ENCODE data around the gene GPATCH2.
"Not testable (repeated sequence)": the region's sequence is repeated elsewhere in the genome, so short reads cannot be mapped to it uniquely, and the experiment has no call there.

The GPATCH2 gene

DNA sequence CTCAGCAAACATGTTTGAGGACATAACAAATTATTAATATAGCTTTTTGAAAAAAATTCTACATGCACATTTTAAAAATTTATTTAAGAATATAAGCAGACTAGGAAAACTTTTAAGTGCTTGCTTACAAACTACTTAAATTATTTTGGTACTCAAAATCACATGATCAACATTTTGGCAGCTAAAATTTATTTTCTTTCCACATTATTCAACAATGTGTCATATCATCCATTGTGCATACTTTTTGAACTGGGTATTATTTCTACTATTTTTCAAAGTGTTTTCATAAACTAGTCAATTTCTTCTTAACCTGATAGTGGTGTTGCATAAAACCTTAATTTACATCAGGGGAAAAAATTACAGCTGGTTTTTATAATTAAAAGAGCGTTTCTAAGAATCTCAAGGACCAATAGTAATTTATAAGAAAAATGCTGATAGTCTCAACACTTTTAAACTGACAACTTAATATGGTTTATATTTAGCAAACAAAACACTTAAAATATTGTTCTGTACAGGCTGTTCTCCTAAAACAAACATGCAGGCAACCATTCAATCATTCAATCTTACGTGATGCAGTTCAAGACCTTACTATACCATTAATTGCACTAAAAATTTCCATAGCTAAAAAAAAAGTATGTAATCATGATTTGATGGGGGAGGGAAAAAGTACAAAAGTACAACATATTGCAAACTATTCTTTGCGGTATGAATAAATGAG, 105.0 kb downstream of the GPATCH2 start:
- DNase-seq (ENCODE audit: low read depth): no peak

GRCh38 chr1:217524787-217525520, 105.9 kb downstream of the GPATCH2 start:
- DNase-seq (ENCODE audit: low read depth): no peak

- DNase-seq (ENCODE audit: low read depth): not testable (repeated sequence)
These were observed 107.0 kb downstream of the GPATCH2 start for GRCh38 chr1:217523921-217524320.

DNA sequence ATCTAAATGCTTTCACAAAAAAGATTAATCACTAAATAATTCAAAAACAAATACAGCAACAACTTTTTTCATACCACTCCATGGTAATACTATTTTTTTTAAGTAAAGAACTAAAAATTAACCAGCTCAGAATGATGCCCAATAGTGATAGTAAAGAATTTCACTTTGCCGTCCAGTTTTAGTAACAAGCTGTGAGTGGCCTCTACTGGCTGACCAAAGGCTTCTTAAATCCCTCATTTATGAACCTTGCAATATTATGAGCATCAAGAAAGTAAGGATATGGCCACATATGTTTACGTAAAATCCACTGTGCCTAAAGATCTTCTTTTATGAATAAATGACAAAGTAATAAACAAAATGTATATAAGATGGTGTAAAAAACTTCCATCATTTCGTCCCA, 108.6 kb downstream of the GPATCH2 start:
- DNase-seq (ENCODE audit: low read depth): no peak

GRCh38 chr1:217521317-217521716, 109.6 kb downstream of the GPATCH2 start:
- DNase-seq (ENCODE audit: low read depth): no peak

DNA sequence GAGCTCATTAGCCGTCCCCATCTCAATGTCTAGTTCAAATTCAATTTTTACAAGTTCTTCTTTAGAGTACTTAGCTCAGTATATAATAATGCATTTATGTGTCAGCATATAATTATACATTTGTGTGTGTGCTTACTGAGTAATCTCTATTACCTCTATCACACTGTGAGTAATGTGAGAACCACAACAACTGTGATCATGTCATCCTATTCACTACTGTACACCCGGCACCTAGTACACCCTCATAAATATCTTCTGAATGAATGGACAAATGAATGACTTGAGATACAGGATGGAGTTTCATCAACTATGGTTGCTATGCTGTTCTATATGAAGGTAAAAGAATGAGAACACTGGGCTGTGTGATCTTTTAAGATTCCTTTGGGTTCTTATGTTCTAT, 124.0 kb downstream of the GPATCH2 start:
- DNase-seq (ENCODE audit: low read depth): no peak

DNA sequence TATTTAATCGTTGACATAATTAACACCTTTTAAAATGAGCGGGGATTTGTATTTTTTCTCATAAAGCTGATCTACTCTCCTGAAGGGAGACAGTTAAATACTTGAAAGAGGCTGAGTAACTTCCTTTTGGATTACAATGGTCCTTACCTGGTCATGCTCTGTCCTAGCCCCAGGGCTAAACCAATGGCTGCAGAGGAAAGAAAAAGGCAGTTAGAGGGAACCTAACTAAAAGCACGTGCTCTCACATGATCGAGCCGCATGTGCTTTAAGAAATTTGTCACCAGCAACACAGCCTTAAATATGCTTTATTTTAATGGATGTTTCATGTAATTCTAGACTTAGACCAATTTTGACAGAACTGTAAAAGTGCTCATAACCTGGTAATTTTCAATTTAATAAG, 132.7 kb downstream of the GPATCH2 start:
- no peak for DNase-seq (ENCODE audit: low read depth)

DNA sequence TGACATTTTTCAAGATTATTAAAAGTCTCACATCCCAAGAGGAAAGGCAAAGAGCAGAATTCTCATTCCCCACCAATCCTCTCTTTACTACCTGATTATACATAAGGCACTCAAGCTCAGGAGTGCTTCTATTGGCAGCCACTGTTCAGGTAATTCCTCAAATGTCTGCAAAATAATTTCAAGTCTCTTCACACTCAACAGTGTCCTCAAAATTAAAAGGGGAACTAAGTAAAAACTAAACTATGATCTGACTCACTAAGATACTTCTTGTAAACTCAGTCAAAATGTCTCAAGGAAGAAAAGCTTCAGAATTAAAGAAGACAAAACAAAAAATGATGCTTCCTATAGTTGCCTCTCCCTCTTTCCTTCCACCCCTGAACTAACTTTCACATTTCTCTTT, 135.6 kb downstream of the GPATCH2 start:
- no peak for DNase-seq (ENCODE audit: low read depth)

DNA sequence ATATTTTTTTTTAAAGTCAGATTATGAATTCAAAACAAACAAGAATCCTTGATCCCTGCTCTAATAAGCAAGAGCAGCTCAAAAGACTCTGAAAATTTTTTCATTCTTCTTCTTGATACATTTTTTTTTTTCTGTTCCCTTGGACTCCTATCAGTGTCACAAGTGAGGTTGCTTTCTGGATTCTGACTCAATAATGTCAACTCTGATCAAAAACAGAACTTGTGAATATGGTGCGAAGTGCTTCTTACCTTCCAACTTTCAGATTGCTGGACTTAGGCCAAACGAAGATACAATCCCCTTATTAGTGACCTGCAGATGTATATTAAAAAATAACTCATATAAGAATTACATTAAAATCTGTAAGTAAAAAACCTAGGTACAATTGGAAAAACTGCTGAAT, 136.1 kb downstream of the GPATCH2 start:
- no peak for DNase-seq (ENCODE audit: low read depth)

- DNase-seq (ENCODE audit: low read depth): peak; percentile 30
These were observed 137.6 kb downstream of the GPATCH2 start for GRCh38 chr1:217493290-217493689.

- no peak for DNase-seq (ENCODE audit: low read depth)
These were observed 146.0 kb downstream of the GPATCH2 start for GRCh38 chr1:217484871-217485270.

DNA sequence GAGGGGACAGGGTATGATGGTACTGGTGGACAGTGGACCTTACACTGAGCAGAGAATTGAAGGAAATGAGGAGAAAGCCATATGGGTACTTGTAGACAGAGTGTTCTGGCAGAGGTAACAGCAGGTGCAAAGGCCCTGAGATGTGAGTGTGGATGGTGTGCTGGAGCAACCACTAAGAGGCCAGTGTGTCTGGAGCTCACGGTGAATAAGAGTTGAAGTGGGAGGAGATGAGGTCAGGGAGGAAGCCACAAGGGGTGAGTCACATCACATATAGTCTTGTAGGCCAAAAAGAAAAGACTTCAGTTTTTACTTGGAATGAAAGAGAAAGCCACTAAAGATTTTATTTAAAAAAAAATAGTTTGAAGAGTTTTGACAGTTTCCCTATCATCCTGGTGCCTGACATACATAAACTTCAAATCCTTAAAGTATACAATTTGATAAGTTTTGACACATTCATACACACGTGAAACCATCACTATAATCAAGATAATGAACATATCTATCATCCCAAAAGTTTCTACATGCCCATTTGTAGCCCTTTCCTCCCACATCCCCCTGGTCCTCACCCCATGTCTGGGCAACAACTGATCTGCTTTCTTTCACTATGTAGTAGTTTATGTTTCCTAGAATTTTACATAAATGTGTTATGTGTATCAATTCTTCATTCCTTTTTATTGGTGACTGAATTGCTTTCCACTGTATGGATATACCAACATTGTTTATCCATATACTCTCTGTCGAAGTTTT, 148.4 kb downstream of the GPATCH2 start:
- peak; percentile 90 for DNase-seq (ENCODE audit: low read depth)

GRCh38 chr1:217478450-217478849, 152.4 kb downstream of the GPATCH2 start:
- DNase-seq (ENCODE audit: low read depth): no peak

GRCh38 chr1:217472915-217473314, 158.0 kb downstream of the GPATCH2 start:
- DNase-seq (ENCODE audit: low read depth): no peak

DNA sequence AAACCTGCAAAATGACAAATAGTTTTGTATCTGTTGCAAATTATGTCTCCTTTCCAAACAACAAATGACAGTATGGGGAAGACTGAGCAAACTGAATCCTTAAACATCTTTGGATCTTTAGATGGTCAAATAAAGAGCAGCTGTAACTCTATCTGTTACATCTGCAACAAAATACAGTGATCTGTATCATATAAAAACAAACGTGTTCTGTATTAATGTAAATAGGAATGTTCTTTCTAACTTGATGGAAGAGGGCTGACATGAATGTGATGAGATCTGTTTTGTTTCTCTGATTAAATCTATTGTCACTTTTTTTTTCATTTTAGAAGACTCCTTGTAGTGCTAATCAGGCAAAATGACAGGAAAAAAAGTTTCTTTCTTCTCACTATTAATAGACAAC, 159.5 kb downstream of the GPATCH2 start:
- no peak for DNase-seq (ENCODE audit: low read depth)

DNA sequence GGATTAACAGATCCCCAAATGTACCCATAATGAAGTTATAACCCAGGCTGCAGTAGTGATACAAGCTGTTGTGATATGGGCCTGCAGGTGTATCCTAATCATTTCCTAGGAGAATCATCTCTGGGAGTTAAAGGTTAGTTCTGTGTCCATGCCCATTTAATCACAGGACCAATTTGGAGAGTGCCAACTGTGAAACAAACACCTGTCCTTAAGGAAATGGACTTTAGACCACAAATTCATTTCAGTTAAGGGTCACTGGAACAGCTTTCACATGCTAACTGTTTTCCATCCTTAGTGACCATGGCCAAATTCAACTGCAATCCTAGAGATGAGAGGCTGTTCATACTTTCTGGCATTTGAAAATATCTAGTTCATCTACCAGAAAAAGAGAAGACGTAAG, 160.9 kb downstream of the GPATCH2 start:
- no peak for DNase-seq (ENCODE audit: low read depth)

DNA sequence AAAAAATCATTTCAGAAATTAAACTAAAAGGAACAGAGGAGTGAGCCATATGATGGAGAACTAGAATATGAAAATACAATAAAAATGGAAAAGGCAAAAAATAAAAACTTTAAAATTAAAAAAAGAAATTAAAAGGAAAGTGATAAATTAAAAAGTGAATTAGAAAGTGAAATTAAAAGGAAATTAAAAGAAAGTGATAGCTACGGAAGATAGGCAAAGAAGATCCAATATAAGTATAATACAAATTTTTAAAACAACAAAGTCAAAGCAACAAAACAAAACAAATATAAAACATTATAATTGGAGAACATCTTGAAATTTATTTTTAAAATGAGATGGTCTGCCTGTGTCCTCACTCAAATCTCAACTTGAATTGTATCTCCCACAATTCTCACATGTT, 165.8 kb downstream of the GPATCH2 start:
- no peak for DNase-seq (ENCODE audit: low read depth)

- no peak for DNase-seq (ENCODE audit: low read depth)
These were observed 168.2 kb downstream of the GPATCH2 start for GRCh38 chr1:217462666-217463065.

DNA sequence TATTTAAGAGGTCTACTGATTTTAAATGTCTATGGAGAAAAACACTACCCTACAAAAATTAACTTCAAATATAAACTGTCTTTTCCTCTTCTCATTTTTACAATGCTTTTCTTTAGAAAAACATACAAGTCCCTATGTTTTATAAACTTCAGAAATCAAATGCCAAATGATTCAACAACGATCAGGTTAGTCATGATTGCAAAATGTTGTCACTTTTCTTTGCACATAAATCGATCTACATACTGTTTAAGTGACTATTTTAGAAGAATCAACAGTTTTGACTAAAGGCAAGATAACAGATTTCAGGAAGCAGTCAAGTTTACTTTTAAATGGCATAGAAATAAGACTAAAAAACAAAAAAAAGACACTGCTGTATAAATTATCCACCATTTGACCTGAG, 168.7 kb downstream of the GPATCH2 start:
- no peak for DNase-seq (ENCODE audit: low read depth)

DNA sequence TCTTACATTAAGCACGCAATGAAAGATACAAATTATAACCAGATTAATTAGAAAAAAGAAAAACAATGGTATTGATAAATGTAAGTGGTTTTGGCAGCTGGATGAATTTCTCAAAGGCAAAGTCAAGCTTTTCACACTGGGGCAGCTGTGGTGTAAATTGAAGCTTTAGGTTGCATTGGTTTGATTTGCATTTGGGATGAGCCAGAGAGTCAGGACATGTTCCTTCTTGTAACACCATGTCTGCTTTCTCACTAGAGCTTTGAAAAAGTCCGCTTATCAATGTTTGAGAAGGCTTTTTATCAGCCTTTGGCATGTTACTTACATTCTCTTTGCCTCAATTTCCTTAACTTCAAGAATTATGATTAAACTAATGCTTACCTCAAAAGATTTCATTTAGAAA, 173.9 kb downstream of the GPATCH2 start:
- DNase-seq (ENCODE audit: low read depth): no peak

DNA sequence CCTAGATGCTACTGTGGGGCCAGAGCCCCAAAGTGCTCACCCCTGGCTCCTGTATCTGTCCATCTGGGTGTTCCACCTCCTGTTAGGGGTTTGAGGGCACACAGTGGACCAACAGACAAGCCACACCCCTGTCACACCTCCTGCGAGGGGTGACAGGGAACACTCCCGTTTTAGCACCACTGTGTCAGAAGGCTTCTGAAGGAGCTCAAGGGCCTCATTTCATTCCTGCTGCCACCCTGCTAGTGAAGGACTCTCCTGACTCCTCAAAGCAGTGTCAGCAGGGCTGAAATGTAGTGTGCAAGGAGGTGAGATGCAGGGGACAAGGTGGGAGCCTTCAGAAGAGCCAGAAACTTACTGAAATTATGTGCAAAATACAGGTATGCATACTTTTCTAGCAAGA, 174.6 kb downstream of the GPATCH2 start:
- no peak for DNase-seq (ENCODE audit: low read depth)

DNA sequence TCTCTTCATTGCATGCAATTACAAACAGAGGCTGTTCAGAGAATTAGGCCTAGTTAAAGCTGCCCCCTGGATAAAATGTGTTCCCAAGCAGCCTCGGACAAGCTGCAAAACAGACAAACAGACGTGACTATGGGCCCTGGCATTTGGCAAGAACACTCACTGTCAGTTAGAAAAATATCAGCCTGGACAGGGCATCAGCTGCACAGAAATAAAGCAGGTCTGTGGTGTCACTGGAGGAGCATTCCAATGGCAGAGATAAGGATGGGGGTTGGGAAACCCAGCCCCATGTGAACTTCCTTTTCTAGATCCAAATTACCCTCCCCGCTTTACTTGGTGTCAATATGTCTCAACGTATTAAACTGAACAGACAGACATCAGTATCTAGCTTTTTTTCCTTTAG, 177.1 kb downstream of the GPATCH2 start:
- no peak for DNase-seq (ENCODE audit: low read depth)

DNA sequence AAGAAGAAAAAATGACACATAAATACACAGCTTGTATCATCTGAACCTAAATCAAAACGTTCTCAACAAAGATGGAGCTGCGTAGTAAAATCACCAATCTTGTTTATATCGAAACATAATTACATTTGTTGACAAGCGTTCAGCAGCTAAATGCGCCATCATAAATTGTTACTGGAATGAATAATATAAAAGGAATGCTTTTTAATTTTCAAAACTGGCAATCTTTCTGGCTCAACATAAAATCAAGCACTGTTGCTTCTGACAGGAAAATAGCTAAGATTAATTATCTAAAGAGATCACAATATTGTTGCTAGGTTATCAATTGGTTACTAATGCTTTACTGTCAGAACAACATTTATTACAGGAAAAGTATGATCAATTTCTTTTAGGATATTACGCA, 181.5 kb downstream of the GPATCH2 start:
- no peak for DNase-seq (ENCODE audit: low read depth)
